GM18502 (cell line): ENCODE data around the gene BSN.

ENCODE experiments used
- ATAC-seq: cut with Tn5 transposase; IDR thresholded peaks from one replicate; pipeline ENCODE4 v1.9.1; 2021; ENCODE audit warnings: mild to moderate bottlenecking; ENCODE audit not compliant: unreplicated experiment, poor library complexity

Gene BSN

GRCh38 chr3:49553692-49554632 is at the start of gene BSN:
TSS of gene BSN (plus strand) at chr3:49554477. CDS start at chr3:49554603, 126 bp downstream.
- ATAC-seq = peak; percentile 82

GRCh38 chr3:49506906-49507305 is 47.4 kb upstream of the BSN start:
- no peak for ATAC-seq

GRCh38 chr3:49509028-49509561 is 45.2 kb upstream of the BSN start:
- ATAC-seq = no peak

GRCh38 chr3:49511639-49512038 is 42.6 kb upstream of the BSN start:
- no peak for ATAC-seq

GRCh38 chr3:49512781-49513355 is 41.4 kb upstream of the BSN start:
- no peak for ATAC-seq

GRCh38 chr3:49513494-49514124 is 40.7 kb upstream of the BSN start:
- no peak for ATAC-seq

- ATAC-seq = no peak
Observed at GRCh38 chr3:49518016-49518415, 36.3 kb upstream of the BSN start.

GRCh38 chr3:49518441-49518840 is 35.8 kb upstream of the BSN start:
- no peak for ATAC-seq

- ATAC-seq = no peak
Observed at GRCh38 chr3:49519296-49519695, 35.0 kb upstream of the BSN start.

GRCh38 chr3:49519916-49520385 is 34.3 kb upstream of the BSN start:
- ATAC-seq = no peak

- ATAC-seq = no peak
Observed at GRCh38 chr3:49523756-49524747, 30.2 kb upstream of the BSN start.

GRCh38 chr3:49529567-49529966 is 24.7 kb upstream of the BSN start:
- ATAC-seq = no peak

- no peak for ATAC-seq
Observed at GRCh38 chr3:49530231-49530630, 24.0 kb upstream of the BSN start.

- no peak for ATAC-seq
Observed at GRCh38 chr3:49530701-49531100, 23.6 kb upstream of the BSN start.

- ATAC-seq = no peak
Observed at GRCh38 chr3:49531218-49531617, 23.1 kb upstream of the BSN start.

GRCh38 chr3:49531715-49532114 is 22.6 kb upstream of the BSN start:
- ATAC-seq = no peak

GRCh38 chr3:49533031-49533430 is 21.2 kb upstream of the BSN start:
- no peak for ATAC-seq

GRCh38 chr3:49533786-49534519 is 20.3 kb upstream of the BSN start:
- ATAC-seq = no peak
